Astrocyte (in vitro differentiated cells and primary cell): ENCODE data around the gene MTARC2. TPM values are rescaled to one million over a fixed set of nuclear protein-coding genes. Genes with fewer than 3 reads are reported as not detected.

ENCODE experiments used
- DNase-seq: peaks from one replicate; pipeline ENCODE4 v3.0.0-alpha.2; 2010; ENCODE audit warnings: low read depth
- FAIRE-seq: peaks from 2 replicates; lab custom pipeline; 2011; peaks lifted over from hg19 to GRCh38; lab: Jason Lieb, UNC
- H2AFZ ChIP-seq: 2 replicates; pipeline ENCODE4 v1.6.0; 2012; ENCODE audit warnings: low read depth, low read length, inconsistent platforms
- H3K27ac ChIP-seq: 2 replicates; pipeline ENCODE4 v1.5.1; 2011; ENCODE audit warnings: low read depth, low read length, inconsistent platforms
- H3K27me3 ChIP-seq: 2 replicates; pipeline ENCODE4 v1.6.0; 2011; ENCODE audit warnings: low read length, inconsistent platforms; ENCODE audit not compliant: insufficient read depth
- H3K36me3 ChIP-seq: 2 replicates; pipeline ENCODE4 v1.5.1; 2011; ENCODE audit warnings: low read length, inconsistent platforms; ENCODE audit not compliant: insufficient read depth
- H3K4me1 ChIP-seq: 2 replicates; pipeline ENCODE4 v1.5.1; 2011; ENCODE audit warnings: low read length, inconsistent platforms; ENCODE audit not compliant: insufficient read depth
- H3K4me2 ChIP-seq: 2 replicates; pipeline ENCODE4 v1.6.0; 2012; ENCODE audit warnings: low read length, inconsistent platforms
- H3K4me3 ChIP-seq: 2 replicates; pipeline ENCODE4 v1.5.1; 2011; ENCODE audit warnings: low read depth, mild to moderate bottlenecking, low read length, inconsistent platforms; ENCODE audit not compliant: insufficient read depth
- H3K79me2 ChIP-seq: 2 replicates; pipeline ENCODE4 v1.6.0; 2012; ENCODE audit warnings: mild to moderate bottlenecking, low read length, inconsistent platforms; ENCODE audit not compliant: insufficient read depth
- H3K9ac ChIP-seq: 2 replicates; pipeline ENCODE4 v1.6.0; 2012; ENCODE audit warnings: mild to moderate bottlenecking, low read length, inconsistent platforms
- H3K9me3 ChIP-seq: 2 replicates; pipeline ENCODE4 v1.5.1; 2012; ENCODE audit warnings: low read depth, mild to moderate bottlenecking, low read length, inconsistent platforms; ENCODE audit not compliant: insufficient read depth
- H4K20me1 ChIP-seq: 2 replicates; pipeline ENCODE4 v1.6.0; 2012; ENCODE audit warnings: low read length, inconsistent platforms; ENCODE audit not compliant: insufficient read depth
- H3K27ac Mint-ChIP-seq: one replicate; pipeline ENCODE4 v1.8.0; 2021; ENCODE audit warnings: mild to moderate bottlenecking, mixed read lengths; ENCODE audit not compliant: unreplicated experiment
- H3K27me3 Mint-ChIP-seq: one replicate; pipeline ENCODE4 v1.8.0; 2021; ENCODE audit warnings: low read depth, mixed read lengths; ENCODE audit not compliant: unreplicated experiment
- H3K36me3 Mint-ChIP-seq: one replicate; pipeline ENCODE4 v1.8.0; 2021; ENCODE audit warnings: low read depth, mixed read lengths; ENCODE audit not compliant: unreplicated experiment
- H3K4me1 Mint-ChIP-seq: one replicate; pipeline ENCODE4 v1.8.0; 2021; ENCODE audit warnings: low read depth, mixed read lengths; ENCODE audit not compliant: unreplicated experiment
- H3K4me3 Mint-ChIP-seq: one replicate; pipeline ENCODE4 v1.8.0; 2021; ENCODE audit warnings: mild to moderate bottlenecking, moderate library complexity, mixed read lengths; ENCODE audit not compliant: unreplicated experiment
- H3K9me3 Mint-ChIP-seq: one replicate; pipeline ENCODE4 v1.8.0; 2021; ENCODE audit warnings: mild to moderate bottlenecking, mixed read lengths; ENCODE audit not compliant: unreplicated experiment
- CTCF ChIP-seq: IDR thresholded peaks from 2 replicates; pipeline ENCODE4 v1.5.1; 2011; ENCODE audit warnings: low read depth, mild to moderate bottlenecking, inconsistent platforms, low read length, moderate library complexity; ENCODE audit not compliant: insufficient read depth
- EZH2 ChIP-seq: IDR thresholded peaks from 2 replicates; pipeline ENCODE4 v1.6.1; 2012; ENCODE audit warnings: mild to moderate bottlenecking, low read length, inconsistent platforms; ENCODE audit not compliant: insufficient read depth
- total RNA-seq: library from RNA; stranded (reverse); gene quantifications from 2 replicates; pipeline ENCODE4 v1.2.1, GENCODE V29; 2021

The MTARC2 gene
- total RNA-seq, 1 donor from 2014 or later: 3.1 TPM

- H3K27me3 Mint-ChIP-seq: peaks cover 23% of the 10 kb centered on the region
These were observed 41.0 kb upstream of the MTARC2 start for GRCh38 chr1:220707160-220707559.

GRCh38 chr1:220708244-220708643 lies 39.9 kb upstream of the MTARC2 start:
- no peak overlapping the region for H3K27ac ChIP-seq
- H3K27me3 ChIP-seq: no peaks in the 10 kb centered on the region
- no peak overlapping the region for H3K4me3 ChIP-seq
- no peak overlapping the region for H2AFZ ChIP-seq
- TF ChIP-seq EZH2 (no peak), CTCF (no peak)
- DNase-seq (no peak), FAIRE-seq (no peak)
- no peak overlapping the region for H3K4me3 Mint-ChIP-seq
- H4K20me1 ChIP-seq: no peaks in the 10 kb centered on the region
- no peak overlapping the region for H3K4me2 ChIP-seq
- no peaks in the 10 kb centered on the region for H3K9me3 ChIP-seq
- no peaks in the 10 kb centered on the region for H3K36me3 ChIP-seq
- H3K4me1 ChIP-seq: no peaks in the 10 kb centered on the region
- peaks cover 16% of the 10 kb centered on the region for H3K27me3 Mint-ChIP-seq
- no peak overlapping the region for H3K9ac ChIP-seq
- H3K9me3 Mint-ChIP-seq: peaks cover 3% of the 10 kb centered on the region
- H3K4me1 Mint-ChIP-seq: no peaks in the 10 kb centered on the region
- no peak overlapping the region for H3K27ac Mint-ChIP-seq
- H3K79me2 ChIP-seq: no peaks in the 10 kb centered on the region
- H3K36me3 Mint-ChIP-seq: no peaks in the 10 kb centered on the region

More at GRCh38 chr1:220707160-220707559, 41.0 kb upstream of the MTARC2 start:
- Histone ChIP-seq H3K36me3 (no peaks in the 10 kb centered on the region), H3K9ac (no peak overlapping the region), H3K27me3 (no peaks in the 10 kb centered on the region), H3K4me2 (no peak overlapping the region), H3K27ac (no peak overlapping the region), H3K9me3 (no peaks in the 10 kb centered on the region), H3K79me2 (no peaks in the 10 kb centered on the region), H4K20me1 (no peaks in the 10 kb centered on the region), H3K4me1 (no peaks in the 10 kb centered on the region), H3K4me3 (no peak overlapping the region), H2AFZ (no peak overlapping the region)
- no peaks in the 10 kb centered on the region for H3K36me3 Mint-ChIP-seq
- H3K4me3 Mint-ChIP-seq: no peak overlapping the region
- FAIRE-seq (no peak), DNase-seq (no peak)
- H3K4me1 Mint-ChIP-seq: peaks cover 2% of the 10 kb centered on the region
- TF ChIP-seq CTCF (no peak), EZH2 (no peak)
- peak overlapping the region; percentile 1 for H3K27ac Mint-ChIP-seq
- H3K9me3 Mint-ChIP-seq: peaks cover 4% of the 10 kb centered on the region

GRCh38 chr1:220708936-220709801 lies 39.0 kb upstream of the MTARC2 start:
- Histone ChIP-seq H3K4me1 (no peaks in the 10 kb centered on the region), H3K27ac (no peak overlapping the region), H3K79me2 (no peaks in the 10 kb centered on the region), H3K9ac (no peak overlapping the region), H3K27me3 (no peaks in the 10 kb centered on the region), H2AFZ (no peak overlapping the region), H4K20me1 (no peaks in the 10 kb centered on the region), H3K36me3 (no peaks in the 10 kb centered on the region), H3K9me3 (no peaks in the 10 kb centered on the region), H3K4me3 (no peak overlapping the region), H3K4me2 (no peak overlapping the region)
- no peak for FAIRE-seq
- Mint-ChIP-seq H3K4me3 (no peak overlapping the region), H3K27ac (no peak overlapping the region), H3K4me1 (no peaks in the 10 kb centered on the region), H3K9me3 (peaks cover 2% of the 10 kb centered on the region), H3K36me3 (no peaks in the 10 kb centered on the region), H3K27me3 (peaks cover 14% of the 10 kb centered on the region)
- no peak for DNase-seq
- TF ChIP-seq EZH2 (no peak), CTCF (no peak)
